NB4 (cell line): ENCODE data around the gene PLXDC1.

Experiments
- DNase-seq: peaks from one replicate; pipeline ENCODE4 v3.0.0; 2010; ENCODE audit warnings: low read depth
- H3K4me3 ChIP-seq: one replicate; pipeline ENCODE4 v1.5.1; 2011; ENCODE audit warnings: mild to moderate bottlenecking, low read depth, low read length, moderate library complexity
- CTCF ChIP-seq: IDR thresholded peaks from one replicate; pipeline ENCODE4 v1.5.1; 2012; ENCODE audit warnings: low read depth, low read length
- MYC ChIP-seq: IDR thresholded peaks from 2 replicates; pipeline ENCODE4 v1.6.1; 2011; ENCODE audit warnings: low read depth, low read length
- POLR2A ChIP-seq: IDR thresholded peaks from 2 replicates; pipeline ENCODE4 v1.6.1; 2011; ENCODE audit warnings: mild to moderate bottlenecking; ENCODE audit not compliant: insufficient read length; ENCODE audit errors: extremely low read depth
- TF ChIP-seq, protein P1 (sequence below): IDR thresholded peaks from 2 replicates; pipeline ENCODE4 v1.6.1; 2011; ENCODE audit warnings: low read depth, low read length

Gene PLXDC1

DNA sequence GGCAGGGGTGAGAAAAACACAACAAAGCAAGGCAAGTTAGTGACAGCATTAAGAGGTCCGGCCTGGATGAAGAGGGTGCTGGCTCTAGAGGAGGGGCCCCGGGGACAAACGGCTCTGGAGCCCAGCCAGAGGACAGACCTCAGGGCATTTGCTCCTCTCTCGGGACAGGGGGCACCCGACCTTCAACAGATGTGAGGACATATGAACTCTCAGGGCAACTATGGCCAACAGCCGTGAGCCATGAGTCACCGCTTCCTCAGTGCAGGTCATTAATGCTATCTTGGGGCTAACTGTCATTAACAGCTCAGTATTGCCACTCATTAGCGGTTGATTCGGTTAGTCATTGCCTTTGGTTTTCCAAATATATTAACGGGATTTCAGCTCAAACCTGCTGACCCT, 24.3 kb upstream of the PLXDC1 start:
- peak; percentile 95 for DNase-seq
- peak overlapping the region; percentile 61 for H3K4me3 ChIP-seq
- TF ChIP-seq, protein P1, sequence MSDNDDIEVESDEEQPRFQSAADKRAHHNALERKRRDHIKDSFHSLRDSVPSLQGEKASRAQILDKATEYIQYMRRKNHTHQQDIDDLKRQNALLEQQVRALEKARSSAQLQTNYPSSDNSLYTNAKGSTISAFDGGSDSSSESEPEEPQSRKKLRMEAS = no peak; the same call in 1 of the 2 replicates
- TF ChIP-seq MYC = peak; percentile 11; the same call in 1 of the 2 replicates

DNA sequence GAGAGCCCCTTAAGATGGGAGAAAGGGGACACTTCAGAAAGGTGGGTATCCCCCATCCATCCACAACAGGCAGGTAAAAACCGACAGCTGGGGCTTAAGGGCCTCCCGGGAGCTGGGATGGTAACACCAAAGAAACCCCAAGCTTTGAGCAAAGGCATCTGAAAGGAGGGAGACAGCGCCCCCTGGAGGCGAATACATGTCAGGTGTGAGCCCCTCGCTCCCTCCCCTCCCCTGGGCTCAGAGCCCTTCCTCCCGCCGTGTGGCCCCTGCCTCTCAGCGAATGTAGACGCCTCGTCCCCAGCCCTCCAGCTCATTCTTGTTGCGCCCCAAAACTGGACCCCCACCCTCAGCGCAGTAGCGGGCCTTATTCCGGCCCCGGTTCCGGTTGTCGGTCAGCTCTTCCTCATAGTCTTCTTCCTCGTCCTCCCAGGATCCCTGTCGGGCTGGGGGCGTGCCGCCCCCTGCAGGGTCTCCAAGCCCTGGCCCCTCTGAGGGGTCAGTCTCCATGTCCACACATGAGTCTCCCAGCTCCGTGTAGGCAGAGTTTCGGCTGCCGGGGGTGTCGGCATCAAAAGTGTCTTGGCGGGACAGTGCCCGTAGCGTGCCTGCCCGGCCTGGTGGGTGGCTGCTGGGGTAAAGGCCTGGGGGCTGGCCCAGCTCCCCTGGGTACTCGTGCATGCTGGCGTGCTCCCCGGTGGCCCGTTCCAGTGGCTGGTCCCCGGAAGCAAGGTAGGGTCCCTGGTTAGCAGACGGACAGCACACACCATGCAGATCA, 23.7 kb upstream of the PLXDC1 start:
- TF ChIP-seq POLR2A (no peak), MYC (no peak), CTCF (peak; percentile 77)
- TF ChIP-seq, protein P1 = 0 out of 2 replicates have a peak, but pooled peaks have one; percentile 19
- peak; percentile 92 for DNase-seq
- peak overlapping the region; percentile 61 for H3K4me3 ChIP-seq

GRCh38 chr17:39173526-39174274, 22.3 kb upstream of the PLXDC1 start:
- H3K4me3 ChIP-seq = no peak overlapping the region
- no peak for DNase-seq
- TF ChIP-seq POLR2A = no peak
- TF ChIP-seq CTCF = no peak
- TF ChIP-seq MYC = no peak
- TF ChIP-seq, protein P1 = no peak

DNA sequence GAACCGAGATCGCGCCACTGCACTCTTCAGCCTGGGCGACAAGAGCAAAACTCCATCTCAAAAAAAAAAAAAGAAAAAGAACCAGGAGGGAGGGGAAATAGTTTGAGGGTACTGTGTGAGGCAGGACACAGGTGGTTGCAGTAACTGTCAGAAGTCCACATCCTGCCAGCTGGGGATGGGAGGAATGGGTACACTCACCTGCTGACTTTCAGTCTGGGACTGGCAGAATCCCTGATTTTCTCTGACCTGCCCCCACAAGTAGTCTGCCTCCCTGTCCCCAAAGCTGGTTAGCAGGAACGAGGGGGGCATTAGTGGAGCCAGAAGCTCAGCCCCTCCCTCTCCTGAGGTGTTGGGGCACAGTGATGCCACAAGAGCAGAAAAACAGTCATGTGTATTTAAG, 21.6 kb upstream of the PLXDC1 start:
- TF ChIP-seq POLR2A (no peak), CTCF (no peak), MYC (no peak)
- TF ChIP-seq, protein P1 = no peak
- no peak overlapping the region for H3K4me3 ChIP-seq
- DNase-seq = no peak

GRCh38 chr17:39171933-39172332, 20.5 kb upstream of the PLXDC1 start:
- DNase-seq = no peak
- H3K4me3 ChIP-seq = no peak overlapping the region
- TF ChIP-seq CTCF (no peak), POLR2A (no peak), MYC (no peak)
- TF ChIP-seq, protein P1 = no peak

DNA sequence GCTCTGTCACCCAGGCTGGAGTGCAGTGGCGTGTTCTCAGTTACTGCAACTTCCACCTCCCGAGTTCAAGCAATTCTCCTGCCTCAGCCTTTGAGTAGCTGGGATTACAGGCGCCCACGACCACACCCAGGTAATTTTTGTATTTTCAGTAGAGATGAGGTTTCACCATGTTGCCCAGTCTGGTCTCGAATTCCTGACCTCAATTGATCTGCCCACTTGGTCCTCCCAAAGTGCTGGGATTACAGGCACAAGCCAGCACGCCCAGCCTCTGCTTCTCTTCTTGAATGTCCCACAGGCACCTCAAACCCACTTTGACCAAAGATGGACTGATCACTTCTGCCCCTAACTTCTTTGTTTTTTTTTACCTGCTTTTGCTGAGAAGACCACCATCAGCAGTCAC, 19.1 kb upstream of the PLXDC1 start:
- H3K4me3 ChIP-seq = no peak overlapping the region
- TF ChIP-seq POLR2A (no peak), MYC (no peak), CTCF (no peak)
- TF ChIP-seq, protein P1 = no peak
- no peak for DNase-seq
